ENCODE results near the gene RHOT1.

GRCh38 chr17:32264823-32265191 is 122.5 kb downstream of the RHOT1 start:
- TF ChIP-seq YY1 (IDR thresholded peaks at IDR 0.05; ENCODE audit: insufficient read depth, insufficient read length), result no peak
- TF ChIP-seq ZNF274 (IDR thresholded peaks at IDR 0.05; ENCODE audit: low read depth, low read length), result no peak

All from NT2/D1 (cell line).